SK-N-SH (cell line): Measurements from ENCODE around the gene PRKAR1A. TPM values are rescaled to one million over a fixed set of nuclear protein-coding genes. Genes with fewer than 3 reads are reported as not detected.

ENCODE experiments used
- CTCF ChIA-PET: fragments of 300-600, 350-600 bp; formaldehyde crosslinking; extraction: SDS; loops from one replicate; lab custom pipeline; 2021; lab: Yijun Ruan, JAX
- POLR2A ChIA-PET: fragments of 350-600 bp; sonication (Branson Sonifier 250); formaldehyde crosslinking; extraction: SDS; loops from one replicate; lab custom pipeline; 2020; ENCODE audit warnings: antibody characterized with exemption, inconsistent platforms; lab: Yijun Ruan, JAX
- DNase-seq: peaks from one replicate; pipeline ENCODE4 v3.0.0; 2012
- H2AFZ ChIP-seq: fragments of 200-600 bp; sonication (generic); 2 replicates; pipeline ENCODE4 v1.8.1; 2016; ENCODE audit warnings: antibody characterized with exemption, mild to moderate bottlenecking, low read depth
- H3F3A ChIP-seq: fragments of 200-600 bp; sonication (generic); replicated peaks from 2 replicates; pipeline ENCODE3; 2016; ENCODE audit warnings: antibody characterized with exemption, mild to moderate bottlenecking; ENCODE audit not compliant: insufficient read depth
- H3K27ac ChIP-seq, 2 experiments: fragments of 200-500 bp in 1 of 2; fragments of 200-600 bp in 1 of 2; sonication (Bioruptor generic) in 1 of 2; sonication (generic), shearing (Covaris generic) in 1 of 2; 2 replicates each; pipeline versions ENCODE4 v1.5.1 to v1.6.1; 2014 to 2016; ENCODE audit warnings: low read depth in 2 of 2, inconsistent platforms in 1 of 2, low read length in 1 of 2, mild to moderate bottlenecking in 1 of 2, mixed read lengths in 1 of 2
- H3K27me3 ChIP-seq: fragments of 200-600 bp; sonication (generic), shearing (Covaris generic); 2 replicates; pipeline ENCODE4 v1.6.1; 2016; ENCODE audit warnings: mixed run types; ENCODE audit not compliant: insufficient read depth
- H3K36me3 ChIP-seq, 2 experiments: fragments of 200-500 bp in 1 of 2; fragments of 200-600 bp in 1 of 2; sonication (Bioruptor generic) in 1 of 2; sonication (generic) in 1 of 2; replicated peaks in 1 of 2; 2 replicates each; pipeline versions ENCODE3 to v1.5.1; 2014 to 2016; ENCODE audit warnings: low read length in 1 of 2, mild to moderate bottlenecking in 1 of 2; ENCODE audit not compliant: insufficient read depth in 2 of 2, control insufficient read depth in 1 of 2
- H3K4me1 ChIP-seq, 2 experiments: fragments of 200-500 bp in 1 of 2; fragments of 200-600 bp in 1 of 2; sonication (Bioruptor generic) in 1 of 2; sonication (generic), shearing (Covaris generic) in 1 of 2; 2 replicates each; pipeline versions ENCODE4 v1.5.1 to v1.6.1; 2014 to 2016; ENCODE audit warnings: low read depth in 1 of 2, low read length in 1 of 2, mixed run types in 1 of 2; ENCODE audit not compliant: insufficient read depth in 2 of 2, control insufficient read depth in 1 of 2
- H3K4me2 ChIP-seq: fragments of 200-600 bp; sonication (generic), shearing (Covaris generic); 2 replicates; pipeline ENCODE4 v1.6.1; 2017; ENCODE audit warnings: mixed run types
- H3K4me3 ChIP-seq, 2 experiments: fragments of 200-500 bp in 1 of 2; fragments of 200-600 bp in 1 of 2; sonication (Bioruptor generic) in 1 of 2; sonication (generic), shearing (Covaris generic) in 1 of 2; 2 replicates each; pipeline versions ENCODE4 v1.5.1 to v1.8.1; 2014 to 2016; ENCODE audit warnings: low read depth in 2 of 2, inconsistent platforms in 1 of 2, low read length in 1 of 2, mild to moderate bottlenecking in 1 of 2, mixed read lengths in 1 of 2, moderate library complexity in 1 of 2
- H3K79me2 ChIP-seq: fragments of 200-600 bp; sonication (generic); 2 replicates; pipeline ENCODE4 v1.8.1; 2017; ENCODE audit warnings: mild to moderate bottlenecking; ENCODE audit not compliant: insufficient read depth
- H3K9ac ChIP-seq: fragments of 200-600 bp; sonication (generic); 2 replicates; pipeline ENCODE4 v1.6.1; 2017; ENCODE audit warnings: mixed run types
- H3K9me2 ChIP-seq: fragments of 200-600 bp; sonication (generic); 2 replicates; pipeline ENCODE4 v1.6.1; 2017; ENCODE audit warnings: mixed run types
- H3K9me3 ChIP-seq: fragments of 200-600 bp; sonication (generic); 2 replicates; pipeline ENCODE4 v1.6.1; 2017; ENCODE audit warnings: mixed run types, mild to moderate bottlenecking, moderate library complexity
- H4K20me1 ChIP-seq: fragments of 200-600 bp; sonication (generic); 2 replicates; pipeline ENCODE4 v1.6.1; 2017; ENCODE audit warnings: mild to moderate bottlenecking, mixed run types; ENCODE audit not compliant: insufficient read depth
- EP300 ChIP-seq, 2 experiments: IDR thresholded peaks; 2 replicates each; pipeline versions ENCODE4 v1.4.0 to v1.6.1; 2012; ENCODE audit warnings: borderline replicate concordance in 1 of 2, low read depth in 1 of 2, low read length in 1 of 2
- EZH2phosphoT487 ChIP-seq: fragments of 200-600 bp; sonication (generic); IDR thresholded peaks from 2 replicates; pipeline ENCODE4 v1.6.1; 2017; ENCODE audit warnings: low read depth, mixed run types, mild to moderate bottlenecking, antibody characterized with exemption, moderate library complexity, borderline replicate concordance
- JUND ChIP-seq: IDR thresholded peaks from 2 replicates; pipeline ENCODE4 v1.4.0; 2012
- MEF2A ChIP-seq: IDR thresholded peaks from 2 replicates; pipeline ENCODE4 v1.4.0; 2012; ENCODE audit warnings: low read depth, borderline replicate concordance
- NFIC ChIP-seq: IDR thresholded peaks from 2 replicates; pipeline ENCODE4 v1.4.0; 2012; ENCODE audit warnings: borderline replicate concordance
- NRF1 ChIP-seq: IDR thresholded peaks from 2 replicates; pipeline ENCODE4 v1.6.1; 2012; ENCODE audit warnings: low read depth, mild to moderate bottlenecking, low read length
- PBX3 ChIP-seq: IDR thresholded peaks from 2 replicates; pipeline ENCODE4; 2012
- RFX5 ChIP-seq: IDR thresholded peaks from 2 replicates; pipeline ENCODE4 v1.6.1; 2012; ENCODE audit warnings: mild to moderate bottlenecking, improper control_type of control experiment, low read length
- SIN3A ChIP-seq: IDR thresholded peaks from 2 replicates; pipeline ENCODE4 v1.6.1; 2012; ENCODE audit warnings: low read depth, mild to moderate bottlenecking, low read length, moderate library complexity, borderline replicate concordance
- SMC3 ChIP-seq: IDR thresholded peaks from 2 replicates; pipeline ENCODE4 v1.6.1; 2012; ENCODE audit warnings: low read depth, low read length, improper control_type of control experiment
- TCF12 ChIP-seq: IDR thresholded peaks from 2 replicates; pipeline ENCODE4 v1.4.0; 2012
- TEAD4 ChIP-seq: IDR thresholded peaks from 2 replicates; pipeline ENCODE4 v1.4.0; 2012; ENCODE audit warnings: mild to moderate bottlenecking, borderline replicate concordance; ENCODE audit not compliant: insufficient read depth
- USF2 ChIP-seq: fragments of 150-350 bp; IDR thresholded peaks from 2 replicates; pipeline ENCODE4 v1.6.1; 2017; ENCODE audit warnings: antibody characterized with exemption, low read length, low read depth, borderline replicate concordance
- YY1 ChIP-seq: IDR thresholded peaks from 2 replicates; pipeline ENCODE4 v1.4.0; 2012; ENCODE audit warnings: low read depth, mild to moderate bottlenecking
- whole genome bisulfite sequencing: methylation state at CpG from one replicate; pipeline ENCODE4 v1.1.6; 2017; ENCODE audit warnings: low lambda C conversion rate; 5-methylcytosine and 5-hydroxymethylcytosine counted together
- polyA plus RNA-seq, 3 experiments: library from polyadenylated mRNA; depleted of rRNA; stranded (reverse); fragments of >200 nt; gene quantifications; 2 replicates each; pipeline ENCODE4 v1.2.3, GENCODE V29; 2012
- TF ChIP-seq, protein P1 (sequence below): IDR thresholded peaks from 2 replicates; pipeline ENCODE4 v1.6.1; 2012; ENCODE audit warnings: mild to moderate bottlenecking, low read depth, low read length, moderate library complexity

Gene PRKAR1A
- polyA plus RNA-seq, 1 of the 3 experiments (the other 2 are of a cell fraction): 195 TPM

- no peak for DNase-seq
- CTCF ChIA-PET: interaction anchor here (2.0 kb wide), 1 partner anchor 17 kb away, joined by 9 read pairs; no protein-coding TSS in a partner anchor
These were observed 84.2 kb downstream of the PRKAR1A start for GRCh38 chr17:68596411-68596945.

More at GRCh38 chr17:68596411-68596945, 84.2 kb downstream of the PRKAR1A start:
- no peaks in the 10 kb centered on the region for H3K36me3 ChIP-seq
- no peak overlapping the region for H3K4me2 ChIP-seq
- no peak overlapping the region for H3K4me3 ChIP-seq
- H3K9me2 ChIP-seq: no peaks in the 10 kb centered on the region
- H3K9me3 ChIP-seq: no peaks in the 10 kb centered on the region
- no peak overlapping the region for H2AFZ ChIP-seq
- TF ChIP-seq SIN3A: no peak
- no peak for TF ChIP-seq EZH2phosphoT487
- TF ChIP-seq SMC3: no peak
- TF ChIP-seq PBX3: no peak
- no peak for TF ChIP-seq TCF12
- no peak for TF ChIP-seq NFIC
- no peak for TF ChIP-seq TEAD4
- TF ChIP-seq, protein P1, sequence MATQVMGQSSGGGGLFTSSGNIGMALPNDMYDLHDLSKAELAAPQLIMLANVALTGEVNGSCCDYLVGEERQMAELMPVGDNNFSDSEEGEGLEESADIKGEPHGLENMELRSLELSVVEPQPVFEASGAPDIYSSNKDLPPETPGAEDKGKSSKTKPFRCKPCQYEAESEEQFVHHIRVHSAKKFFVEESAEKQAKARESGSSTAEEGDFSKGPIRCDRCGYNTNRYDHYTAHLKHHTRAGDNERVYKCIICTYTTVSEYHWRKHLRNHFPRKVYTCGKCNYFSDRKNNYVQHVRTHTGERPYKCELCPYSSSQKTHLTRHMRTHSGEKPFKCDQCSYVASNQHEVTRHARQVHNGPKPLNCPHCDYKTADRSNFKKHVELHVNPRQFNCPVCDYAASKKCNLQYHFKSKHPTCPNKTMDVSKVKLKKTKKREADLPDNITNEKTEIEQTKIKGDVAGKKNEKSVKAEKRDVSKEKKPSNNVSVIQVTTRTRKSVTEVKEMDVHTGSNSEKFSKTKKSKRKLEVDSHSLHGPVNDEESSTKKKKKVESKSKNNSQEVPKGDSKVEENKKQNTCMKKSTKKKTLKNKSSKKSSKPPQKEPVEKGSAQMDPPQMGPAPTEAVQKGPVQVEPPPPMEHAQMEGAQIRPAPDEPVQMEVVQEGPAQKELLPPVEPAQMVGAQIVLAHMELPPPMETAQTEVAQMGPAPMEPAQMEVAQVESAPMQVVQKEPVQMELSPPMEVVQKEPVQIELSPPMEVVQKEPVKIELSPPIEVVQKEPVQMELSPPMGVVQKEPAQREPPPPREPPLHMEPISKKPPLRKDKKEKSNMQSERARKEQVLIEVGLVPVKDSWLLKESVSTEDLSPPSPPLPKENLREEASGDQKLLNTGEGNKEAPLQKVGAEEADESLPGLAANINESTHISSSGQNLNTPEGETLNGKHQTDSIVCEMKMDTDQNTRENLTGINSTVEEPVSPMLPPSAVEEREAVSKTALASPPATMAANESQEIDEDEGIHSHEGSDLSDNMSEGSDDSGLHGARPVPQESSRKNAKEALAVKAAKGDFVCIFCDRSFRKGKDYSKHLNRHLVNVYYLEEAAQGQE: no peak
- TF ChIP-seq MEF2A: no peak
- TF ChIP-seq RFX5: no peak
- TF ChIP-seq EP300 (IDR thresholded peaks at IDR 0.05; ENCODE audit: borderline replicate concordance in 1 of 2, low read depth in 1 of 2, low read length in 1 of 2): no peak
- no peak for TF ChIP-seq JUND
- no peak for TF ChIP-seq NRF1
- TF ChIP-seq YY1: no peak
- TF ChIP-seq USF2: no peak
- no peak overlapping the region for H3K9ac ChIP-seq
- POLR2A ChIA-PET: no interaction called here
- H3K27me3 ChIP-seq: peaks cover 35% of the 10 kb centered on the region
- H3K79me2 ChIP-seq: no peaks in the 10 kb centered on the region
- no peaks in the 10 kb centered on the region for H4K20me1 ChIP-seq
- H3F3A ChIP-seq: no peaks in the 10 kb centered on the region
- H3K27ac ChIP-seq: no peak overlapping the region
- 28% methylated on average over 5 of the region's 5 CpGs for WGBS
- H3K4me1 ChIP-seq: peaks cover 0 to 15% of the 10 kb centered on the region in 2 experiments; a peak in 1 of 4 replicates
